ENCODE results near the gene HDAC8. TPM values are rescaled to one million over a fixed set of nuclear protein-coding genes. Genes with fewer than 3 reads are reported as not detected.

Gene HDAC8
- total and polyA plus RNA-seq, 9 of the 15 experiments (the other 6 are each of a cell fraction or from before 2014, with no cell fraction given) = 18.9 to 53.8 (median 28.7) TPM

GRCh38 chrX:72475338-72475737 is 97.3 kb downstream of the HDAC8 start:
- intact Hi-C loops (cut with micrococcal nuclease) = no loop called here
- no peak for FAIRE-seq
- WGBS (ENCODE audit: insufficient coverage, low coverage, missing lambda C conversion rate) = 50% methylated on average over 1 of the region's 1 CpG

GRCh38 chrX:72470532-72471223 is 102.0 kb downstream of the HDAC8 start:
- intact Hi-C loops (cut with micrococcal nuclease) = no loop called here
- peak; percentile 79 for FAIRE-seq
- H3K4me1 ChIP-seq (replicated peaks in 1 of 2; ENCODE audit: control insufficient read depth in 2 of 2, insufficient read depth in 2 of 2, low read length in 2 of 2) = peaks cover 0 to 17% of the 10 kb centered on the region in 2 experiments; a peak in 2 of 5 replicates
- H3K4me3 ChIP-seq = no peak overlapping the region
- H3K36me3 ChIP-seq (ENCODE audit: control insufficient read depth, insufficient read depth, low read length) = peaks cover 4% of the 10 kb centered on the region; the same call in 1 of the 3 replicates
- H4K20me1 ChIP-seq (replicated peaks; ENCODE audit: control insufficient read depth, insufficient read depth, low read length) = no peaks in the 10 kb centered on the region
- DNase-seq (ENCODE audit: extremely low read depth in 1 of 4, low spot score in 3 of 4) = peak; percentile 10 to 45 (median 18)
- peak overlapping the region; percentile 4; the same call in 1 of the 2 replicates for H2AFZ ChIP-seq (ENCODE audit: low read depth, low read length)
- WGBS (ENCODE audit: insufficient coverage, low coverage, missing lambda C conversion rate) = 0% methylated on average over 2 of the region's 3 CpGs
- H3K9me1 ChIP-seq (ENCODE audit: control insufficient read depth, insufficient read depth, low read length) = no peaks in the 10 kb centered on the region
- POLR2A ChIA-PET = interaction anchor here (0.6 to 1.3 kb wide), 4 partner anchors 10 to 31 kb away, joined by 3 to 5 read pairs (median 4); no protein-coding TSS in a partner anchor
- H3K9me3 ChIP-seq (replicated peaks; ENCODE audit: control insufficient read depth, insufficient read depth, low read depth, low read length) = no peaks in the 10 kb centered on the region; the same call in 1 of the 2 replicates
- no peaks in the 10 kb centered on the region for H3K27me3 ChIP-seq (ENCODE audit: control insufficient read depth in 2 of 2, insufficient read depth in 2 of 2, low read length in 2 of 2)
- CTCF ChIA-PET (ENCODE audit: low intra/inter-chr PET ratio) = no interaction called here
- BruUV-seq (replicated peaks) = no TSS peak
- in situ Hi-C loops (cut with MboI) = no loop called here
- H3K4me2 ChIP-seq (ENCODE audit: insufficient read depth, low read length) = 0 out of 2 replicates have a peak overlapping the region, but pooled peaks have one; percentile 12
- peak overlapping the region in 1 of 2 experiments; percentile 22; a peak in 2 of 4 replicates for H3K9ac ChIP-seq (ENCODE audit: insufficient read depth in 1 of 2, low read depth in 2 of 2, low read length in 2 of 2)
- H3K27ac ChIP-seq (ENCODE audit: extremely low read depth, low read depth, low read length) = peak overlapping the region; percentile 75
- peak; percentile 87 for ATAC-seq
- H3K79me2 ChIP-seq (ENCODE audit: control insufficient read depth, insufficient read depth, low read length) = no peaks in the 10 kb centered on the region
- no peak for TF ChIP-seq PTTG1 (tag; IDR thresholded peaks at IDR 0.05; ENCODE audit: low read depth)
- no peak for TF ChIP-seq CCAR2 (IDR thresholded peaks at IDR 0.05; ENCODE audit: low read depth, low read length)
- no peak for TF ChIP-seq SREBF1 (IDR thresholded peaks at IDR 0.05; ENCODE audit: borderline replicate concordance, low read depth, low read length)
- no peak for TF ChIP-seq RB1 (IDR thresholded peaks at IDR 0.05; ENCODE audit: low read depth)
- TF ChIP-seq ID3 (CRISPR knock-in tag; IDR thresholded peaks at IDR 0.05) = no peak
- 0 out of 2 replicates have a peak, but pooled peaks have one; percentile 30 for TF ChIP-seq ID3 (tag; IDR thresholded peaks at IDR 0.05)
- no peak for TF ChIP-seq POLR2AphosphoS5 (IDR thresholded peaks at IDR 0.05; ENCODE audit: control insufficient read depth, insufficient read depth, low read depth, low read length)
- no peak for TF ChIP-seq SRSF9 (IDR thresholded peaks at IDR 0.05; ENCODE audit: borderline replicate concordance, low read depth, low read length)
- 0 out of 2 replicates have a peak, but pooled peaks have one; percentile 33 for TF ChIP-seq SOX6 (IDR thresholded peaks at IDR 0.05)
- TF ChIP-seq SLC30A9 (CRISPR knock-in tag; IDR thresholded peaks at IDR 0.05) = no peak
- no peak for TF ChIP-seq MECOM (CRISPR knock-in tag; IDR thresholded peaks at IDR 0.05)
- no peak for TF ChIP-seq CBX1 (IDR thresholded peaks at IDR 0.05; ENCODE audit: low read depth)
- 0 out of 2 replicates have a peak, but pooled peaks have one; percentile 31 for TF ChIP-seq STAT5A (IDR thresholded peaks at IDR 0.05; ENCODE audit: borderline replicate concordance, low read length)
- no peak for TF ChIP-seq XRCC3 (IDR thresholded peaks at IDR 0.05)
- TF ChIP-seq CREM (IDR thresholded peaks at IDR 0.05; ENCODE audit: low read depth) = no peak
- TF ChIP-seq RUNX1 (IDR thresholded peaks at IDR 0.05; ENCODE audit: low read depth) = no peak

More at GRCh38 chrX:72475338-72475737, 97.3 kb downstream of the HDAC8 start:
- no peaks in the 10 kb centered on the region for H3K27me3 ChIP-seq (ENCODE audit: control insufficient read depth in 2 of 2, insufficient read depth in 2 of 2, low read length in 2 of 2)
- no peak for DNase-seq (ENCODE audit: extremely low read depth in 1 of 4, low spot score in 3 of 4)
- BruUV-seq (replicated peaks) = no TSS peak
- ATAC-seq = no peak
- peaks cover 0 to 3% of the 10 kb centered on the region in 2 experiments; a peak in 2 of 5 replicates for H3K4me1 ChIP-seq (replicated peaks in 1 of 2; ENCODE audit: control insufficient read depth in 2 of 2, insufficient read depth in 2 of 2, low read length in 2 of 2)
- H3K4me2 ChIP-seq (ENCODE audit: insufficient read depth, low read length) = no peak overlapping the region
- peaks cover 4% of the 10 kb centered on the region; the same call in 1 of the 3 replicates for H3K36me3 ChIP-seq (ENCODE audit: control insufficient read depth, insufficient read depth, low read length)
- H3K9me1 ChIP-seq (ENCODE audit: control insufficient read depth, insufficient read depth, low read length) = no peaks in the 10 kb centered on the region
- CTCF ChIA-PET (ENCODE audit: low intra/inter-chr PET ratio) = no interaction called here
- no peaks in the 10 kb centered on the region for H3K79me2 ChIP-seq (ENCODE audit: control insufficient read depth, insufficient read depth, low read length)
- no peak overlapping the region for H3K27ac ChIP-seq (ENCODE audit: extremely low read depth, low read depth, low read length)
- in situ Hi-C loops (cut with MboI) = no loop called here
- H4K20me1 ChIP-seq (replicated peaks; ENCODE audit: control insufficient read depth, insufficient read depth, low read length) = no peaks in the 10 kb centered on the region
- peak; percentile 19; the same call in 1 of the 2 replicates for TF ChIP-seq C11orf30 (IDR thresholded peaks at IDR 0.05; ENCODE audit: low read depth)
- no peak for TF ChIP-seq POLR2H (tag; IDR thresholded peaks at IDR 0.05; ENCODE audit: low read depth)
- peak; percentile 55 for TF ChIP-seq NFE2 (IDR thresholded peaks at IDR 0.05; ENCODE audit: low read depth)
- H3K4me3 ChIP-seq = no peak overlapping the region
- POLR2A ChIA-PET = no interaction called here
- H3K9ac ChIP-seq (ENCODE audit: insufficient read depth in 1 of 2, low read depth in 2 of 2, low read length in 2 of 2) = no peak overlapping the region
- no peak overlapping the region for H2AFZ ChIP-seq (ENCODE audit: low read depth, low read length)
- no peaks in the 10 kb centered on the region; the same call in 1 of the 2 replicates for H3K9me3 ChIP-seq (replicated peaks; ENCODE audit: control insufficient read depth, insufficient read depth, low read depth, low read length)
